ENCODE measurements around the gene ID3.

DNA sequence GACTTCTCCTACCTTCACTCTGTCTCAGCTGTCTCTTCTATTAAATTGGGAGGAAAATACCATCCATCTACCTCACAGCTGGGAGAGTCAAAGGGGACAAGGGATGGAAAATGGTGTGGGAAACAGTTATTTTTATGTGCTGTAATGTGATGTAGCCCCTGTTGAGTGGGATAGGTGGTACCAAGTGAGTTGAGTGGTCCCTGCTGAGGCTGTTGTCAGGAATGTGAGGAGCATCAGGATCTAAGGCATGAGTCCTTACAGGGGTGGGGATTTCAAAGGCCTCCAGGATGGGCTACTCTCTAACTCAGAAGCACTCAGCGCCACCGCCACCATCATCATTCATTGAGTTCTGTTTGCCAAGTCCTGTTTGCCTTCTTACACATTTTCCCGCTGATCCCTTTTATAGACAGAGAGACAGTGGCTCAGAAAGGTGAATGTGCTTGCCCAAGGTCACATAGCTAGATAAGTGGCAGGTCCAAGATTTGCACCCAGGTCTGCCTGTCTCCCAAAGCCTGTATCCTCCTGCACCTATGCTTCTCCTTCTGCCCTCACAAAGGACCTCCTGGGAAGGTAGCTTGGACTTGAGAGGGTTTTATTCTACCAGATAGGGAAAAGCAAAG is 4.6 kb upstream of the ID3 start:
- TF ChIP-seq, protein P1, sequence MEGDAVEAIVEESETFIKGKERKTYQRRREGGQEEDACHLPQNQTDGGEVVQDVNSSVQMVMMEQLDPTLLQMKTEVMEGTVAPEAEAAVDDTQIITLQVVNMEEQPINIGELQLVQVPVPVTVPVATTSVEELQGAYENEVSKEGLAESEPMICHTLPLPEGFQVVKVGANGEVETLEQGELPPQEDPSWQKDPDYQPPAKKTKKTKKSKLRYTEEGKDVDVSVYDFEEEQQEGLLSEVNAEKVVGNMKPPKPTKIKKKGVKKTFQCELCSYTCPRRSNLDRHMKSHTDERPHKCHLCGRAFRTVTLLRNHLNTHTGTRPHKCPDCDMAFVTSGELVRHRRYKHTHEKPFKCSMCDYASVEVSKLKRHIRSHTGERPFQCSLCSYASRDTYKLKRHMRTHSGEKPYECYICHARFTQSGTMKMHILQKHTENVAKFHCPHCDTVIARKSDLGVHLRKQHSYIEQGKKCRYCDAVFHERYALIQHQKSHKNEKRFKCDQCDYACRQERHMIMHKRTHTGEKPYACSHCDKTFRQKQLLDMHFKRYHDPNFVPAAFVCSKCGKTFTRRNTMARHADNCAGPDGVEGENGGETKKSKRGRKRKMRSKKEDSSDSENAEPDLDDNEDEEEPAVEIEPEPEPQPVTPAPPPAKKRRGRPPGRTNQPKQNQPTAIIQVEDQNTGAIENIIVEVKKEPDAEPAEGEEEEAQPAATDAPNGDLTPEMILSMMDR (IDR thresholded peaks at IDR 0.05), result no peak
- TF ChIP-seq POLR2AphosphoS5 (IDR thresholded peaks at IDR 0.05; ENCODE audit: low read depth, low read length) (no peak), SIN3A (IDR thresholded peaks at IDR 0.05; ENCODE audit: borderline replicate concordance, insufficient read depth, low read depth, low read length) (no peak)

All from Panc1 (cell line).